ENCODE measurements around the gene CCDC78.

The CCDC78 gene

GRCh38 chr16:708019-708418, 18.2 kb downstream of the CCDC78 start:
- TF ChIP-seq POU2F2 (IDR thresholded peaks at IDR 0.05; ENCODE audit: low read depth, low read length) (no peak), SPI1 (IDR thresholded peaks at IDR 0.05; ENCODE audit: low read depth, low read length) (no peak), POLR2AphosphoS5 (IDR thresholded peaks at IDR 0.05; ENCODE audit: low read depth, low read length) (no peak), POLR2A (IDR thresholded peaks at IDR 0.05; ENCODE audit: low read depth, low read length) (no peak), PAX5 (IDR thresholded peaks at IDR 0.05; ENCODE audit: insufficient read depth, low read length, severe bottlenecking) (no peak), TAF1 (IDR thresholded peaks at IDR 0.05; ENCODE audit: low read depth, low read length) (no peak)
- FAIRE-seq (no peak), DNase-seq (ENCODE audit: insufficient read length, low spot score) (no peak)

GRCh38 chr16:707062-707538, 19.1 kb downstream of the CCDC78 start:
- TF ChIP-seq SPI1 (IDR thresholded peaks at IDR 0.05; ENCODE audit: low read depth, low read length) (no peak), PAX5 (IDR thresholded peaks at IDR 0.05; ENCODE audit: insufficient read depth, low read length, severe bottlenecking) (no peak), POLR2AphosphoS5 (IDR thresholded peaks at IDR 0.05; ENCODE audit: low read depth, low read length) (no peak), TAF1 (IDR thresholded peaks at IDR 0.05; ENCODE audit: low read depth, low read length) (no peak), POLR2A (IDR thresholded peaks at IDR 0.05; ENCODE audit: low read depth, low read length) (no peak), POU2F2 (IDR thresholded peaks at IDR 0.05; ENCODE audit: low read depth, low read length) (no peak)
- no peak for DNase-seq (ENCODE audit: insufficient read length, low spot score)
- no peak for FAIRE-seq

GRCh38 chr16:706189-707061, 19.8 kb downstream of the CCDC78 start:
- FAIRE-seq (no peak), DNase-seq (ENCODE audit: insufficient read length, low spot score) (no peak)
- TF ChIP-seq SPI1 (IDR thresholded peaks at IDR 0.05; ENCODE audit: low read depth, low read length), result no peak

GRCh38 chr16:705431-706188, 20.6 kb downstream of the CCDC78 start, which contains the start of gene FBXL16:
TSS of gene FBXL16 (minus strand) at chr16:705801. CDS start at chr16:697405, 8,396 bp downstream.
- no peak for DNase-seq (ENCODE audit: insufficient read length, low spot score)
- TF ChIP-seq POLR2AphosphoS5 (IDR thresholded peaks at IDR 0.05; ENCODE audit: low read depth, low read length) (no peak), POLR2A (IDR thresholded peaks at IDR 0.05; ENCODE audit: low read depth, low read length) (no peak), SPI1 (IDR thresholded peaks at IDR 0.05; ENCODE audit: low read depth, low read length) (no peak), TAF1 (IDR thresholded peaks at IDR 0.05; ENCODE audit: low read depth, low read length) (no peak), PAX5 (IDR thresholded peaks at IDR 0.05; ENCODE audit: insufficient read depth, low read length, severe bottlenecking) (no peak), POU2F2 (IDR thresholded peaks at IDR 0.05; ENCODE audit: low read depth, low read length) (no peak)
- FAIRE-seq, result no peak

DNA sequence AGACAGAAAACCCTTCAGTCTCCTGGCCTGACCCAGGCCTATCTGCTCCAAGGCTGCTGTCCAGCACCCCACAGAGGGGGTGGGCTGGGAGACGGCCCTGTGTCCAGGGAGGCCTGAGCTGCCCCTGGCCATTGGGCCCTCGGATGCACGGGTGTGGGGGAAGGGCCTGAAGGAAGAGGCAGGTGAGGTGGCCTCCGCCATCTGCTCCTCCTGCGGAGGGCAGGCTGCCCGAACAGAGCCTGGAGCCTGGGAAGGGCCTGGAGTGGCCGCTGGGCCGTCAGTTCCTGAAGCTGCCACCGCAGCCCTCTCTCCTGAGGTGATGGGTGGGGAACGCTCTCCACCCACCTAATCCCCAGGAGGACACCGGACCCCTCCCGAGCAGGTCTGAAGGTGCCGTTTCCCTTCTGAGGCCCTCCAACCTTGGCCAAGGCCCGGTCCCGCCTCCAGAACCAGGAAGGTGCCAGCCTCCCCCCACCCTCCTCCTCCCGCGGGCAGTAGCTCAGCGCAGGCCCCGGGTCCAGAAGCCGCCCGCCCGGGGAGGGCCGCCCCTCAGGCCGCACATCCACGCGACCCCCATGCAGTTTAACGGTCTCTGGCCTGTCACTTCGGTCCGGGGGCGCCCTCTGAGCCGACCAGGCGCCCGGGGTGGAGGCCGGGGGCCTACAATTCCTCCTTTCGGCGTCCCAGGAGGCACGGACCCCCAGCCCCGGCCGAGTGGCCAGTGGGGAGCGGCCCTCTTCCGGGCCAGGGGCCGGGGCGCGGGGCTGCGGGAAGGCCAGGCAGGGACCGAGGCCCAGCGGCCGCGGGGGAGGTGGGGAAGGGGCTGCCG, 21.5 kb downstream of the CCDC78 start:
- DNase-seq (ENCODE audit: insufficient read length, low spot score) (no peak), FAIRE-seq (no peak)
- TF ChIP-seq POU2F2 (IDR thresholded peaks at IDR 0.05; ENCODE audit: low read depth, low read length), result no peak
- no peak for TF ChIP-seq SPI1 (IDR thresholded peaks at IDR 0.05; ENCODE audit: low read depth, low read length)
- TF ChIP-seq TAF1 (IDR thresholded peaks at IDR 0.05; ENCODE audit: low read depth, low read length), result no peak
- no peak for TF ChIP-seq POLR2A (IDR thresholded peaks at IDR 0.05; ENCODE audit: low read depth, low read length)
- no peak for TF ChIP-seq POLR2AphosphoS5 (IDR thresholded peaks at IDR 0.05; ENCODE audit: low read depth, low read length)
- no peak for TF ChIP-seq PAX5 (IDR thresholded peaks at IDR 0.05; ENCODE audit: insufficient read depth, low read length, severe bottlenecking)

- FAIRE-seq (no peak), DNase-seq (ENCODE audit: insufficient read length, low spot score) (no peak)
- TF ChIP-seq TAF1 (IDR thresholded peaks at IDR 0.05; ENCODE audit: low read depth, low read length) (no peak), POU2F2 (IDR thresholded peaks at IDR 0.05; ENCODE audit: low read depth, low read length) (no peak), PAX5 (IDR thresholded peaks at IDR 0.05; ENCODE audit: insufficient read depth, low read length, severe bottlenecking) (no peak), SPI1 (IDR thresholded peaks at IDR 0.05; ENCODE audit: low read depth, low read length) (no peak), POLR2AphosphoS5 (IDR thresholded peaks at IDR 0.05; ENCODE audit: low read depth, low read length) (no peak), POLR2A (IDR thresholded peaks at IDR 0.05; ENCODE audit: low read depth, low read length) (no peak)
Observed at GRCh38 chr16:704047-704446, 22.2 kb downstream of the CCDC78 start.

DNA sequence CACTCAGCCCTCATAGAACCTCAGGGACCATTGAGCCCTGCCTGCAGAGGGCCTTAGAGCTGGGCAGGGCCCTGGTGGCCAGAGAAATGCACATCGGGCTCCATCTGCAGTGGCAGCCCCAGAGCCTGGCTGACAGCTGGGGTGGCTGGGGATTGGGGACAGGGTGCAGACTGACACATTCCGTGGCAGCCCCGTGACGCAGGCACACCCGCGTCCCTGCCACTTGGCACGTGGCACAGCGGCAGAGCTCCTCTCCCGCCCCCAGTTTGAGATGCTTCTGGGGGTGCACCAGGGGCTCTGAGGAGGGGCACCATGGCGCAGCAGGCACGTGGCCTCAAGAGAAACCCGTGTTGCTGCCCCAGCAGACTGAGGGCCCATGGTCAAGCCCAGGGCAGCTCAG, 22.8 kb downstream of the CCDC78 start:
- FAIRE-seq, result no peak
- no peak for DNase-seq (ENCODE audit: insufficient read length, low spot score)
- TF ChIP-seq PAX5 (IDR thresholded peaks at IDR 0.05; ENCODE audit: insufficient read depth, low read length, severe bottlenecking), result no peak

- no peak for TF ChIP-seq POLR2A (IDR thresholded peaks at IDR 0.05; ENCODE audit: low read depth, low read length)
- TF ChIP-seq TAF1 (IDR thresholded peaks at IDR 0.05; ENCODE audit: low read depth, low read length), result no peak
- TF ChIP-seq POU2F2 (IDR thresholded peaks at IDR 0.05; ENCODE audit: low read depth, low read length), result no peak
- TF ChIP-seq POLR2AphosphoS5 (IDR thresholded peaks at IDR 0.05; ENCODE audit: low read depth, low read length), result no peak
- TF ChIP-seq PAX5 (IDR thresholded peaks at IDR 0.05; ENCODE audit: insufficient read depth, low read length, severe bottlenecking), result no peak
- TF ChIP-seq SPI1 (IDR thresholded peaks at IDR 0.05; ENCODE audit: low read depth, low read length), result no peak
- DNase-seq (ENCODE audit: insufficient read length, low spot score), result no peak
- FAIRE-seq, result no peak
Observed at GRCh38 chr16:702341-702740, 23.9 kb downstream of the CCDC78 start.
